Umbilical cord (tissue), 2 donors: ENCODE results near the gene GRID1. TPM values are rescaled to one million over a fixed set of nuclear protein-coding genes. Genes with fewer than 3 reads are reported as not detected.
"Not testable (repeated sequence)": the region's sequence is repeated elsewhere in the genome, so short reads cannot be mapped to it uniquely, and the experiment has no call there.

Source experiments
- DNase-seq: peaks from one replicate; pipeline ENCODE4 v3.0.0-alpha.2; 2015; ENCODE audit warnings: low spot score
- total RNA-seq: library from RNA; depleted of rRNA; stranded (reverse); fragments of >200 nt; gene quantifications from one replicate; pipeline ENCODE4 v1.2.3, GENCODE V29; 2014; ENCODE audit warnings: low replicate concordance; ENCODE audit not compliant: insufficient read depth

The GRID1 gene
- total RNA-seq, 1 donor from 2014 or later: 7.2 TPM

DNA sequence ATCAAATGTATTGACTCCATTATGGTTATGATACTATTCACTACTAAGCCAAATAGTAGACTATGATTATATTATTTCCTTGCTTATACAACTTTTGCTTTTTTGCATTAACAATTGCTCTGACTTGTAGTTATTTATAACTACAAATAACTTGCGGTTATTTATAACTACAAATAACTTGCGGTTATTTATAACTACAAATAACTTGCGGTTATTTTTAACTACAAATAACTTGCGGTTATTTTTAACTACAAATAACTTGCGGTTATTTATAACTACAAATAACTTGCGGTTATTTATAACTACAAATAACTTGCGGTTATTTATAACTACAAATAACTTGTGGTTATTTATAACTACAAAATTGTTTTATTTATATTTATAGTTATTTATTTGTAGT, 436.6 kb downstream of the GRID1 start:
- not testable (repeated sequence) for DNase-seq

DNA sequence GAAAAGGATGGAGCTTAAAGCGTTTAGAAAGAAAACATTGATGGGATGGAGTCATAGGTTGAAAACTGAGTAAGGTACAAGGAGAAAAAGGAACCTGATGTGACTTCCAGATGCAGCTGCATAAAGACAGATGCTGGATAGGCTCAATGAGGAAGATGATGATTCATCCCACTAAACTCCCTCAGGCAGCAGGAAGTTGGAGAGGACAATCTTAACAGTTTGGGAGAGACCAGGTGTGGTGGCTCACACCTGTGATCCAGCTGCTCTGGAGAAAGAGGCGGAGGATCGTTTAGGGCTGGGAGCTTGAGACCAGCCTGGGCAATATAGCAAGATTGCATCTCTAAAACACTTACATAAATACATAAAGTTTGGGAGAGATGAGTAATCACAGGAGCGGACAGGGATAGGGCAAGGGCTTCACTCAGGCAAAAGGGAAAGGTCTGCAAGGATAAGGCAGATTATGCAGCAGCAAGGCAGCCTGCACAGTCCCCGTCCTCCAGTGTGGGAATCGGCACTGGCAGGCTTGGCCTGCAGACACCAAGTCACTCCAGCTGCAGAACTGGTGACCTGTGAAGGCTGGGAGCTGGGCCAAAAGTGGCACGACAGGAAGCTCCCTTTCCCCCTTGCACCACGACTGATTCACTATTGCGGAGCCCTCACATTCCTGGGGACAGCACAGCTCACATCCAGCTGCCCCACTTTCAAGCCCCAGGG, 438.5 kb downstream of the GRID1 start:
- DNase-seq: peak; percentile 59

- no peak for DNase-seq
These were observed 439.6 kb downstream of the GRID1 start for GRCh38 chr10:85926986-85927385.

DNA sequence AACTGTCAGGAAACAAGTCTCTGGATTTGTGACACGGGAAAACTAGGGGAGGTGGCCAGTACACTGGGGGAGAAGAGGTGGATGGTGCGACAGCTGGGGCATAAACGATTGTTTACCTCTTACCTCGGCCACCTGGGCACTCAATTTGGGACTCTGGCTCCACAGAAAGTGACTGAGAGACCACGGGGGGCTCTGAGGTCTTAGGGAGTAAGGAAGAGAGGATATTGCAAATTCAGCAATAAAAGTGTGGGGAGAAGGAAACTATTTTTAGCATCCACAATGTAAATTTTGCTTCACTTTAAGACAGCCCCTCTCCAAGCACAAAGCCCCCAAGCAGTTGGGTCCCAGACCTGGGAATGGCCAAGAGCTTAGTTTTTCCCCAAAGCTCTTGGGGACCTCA, 440.5 kb downstream of the GRID1 start:
- DNase-seq: no peak

- DNase-seq: no peak
These were observed 441.3 kb downstream of the GRID1 start for GRCh38 chr10:85925201-85925750.

- DNase-seq: no peak
These were observed 442.1 kb downstream of the GRID1 start for GRCh38 chr10:85924382-85925102.

DNA sequence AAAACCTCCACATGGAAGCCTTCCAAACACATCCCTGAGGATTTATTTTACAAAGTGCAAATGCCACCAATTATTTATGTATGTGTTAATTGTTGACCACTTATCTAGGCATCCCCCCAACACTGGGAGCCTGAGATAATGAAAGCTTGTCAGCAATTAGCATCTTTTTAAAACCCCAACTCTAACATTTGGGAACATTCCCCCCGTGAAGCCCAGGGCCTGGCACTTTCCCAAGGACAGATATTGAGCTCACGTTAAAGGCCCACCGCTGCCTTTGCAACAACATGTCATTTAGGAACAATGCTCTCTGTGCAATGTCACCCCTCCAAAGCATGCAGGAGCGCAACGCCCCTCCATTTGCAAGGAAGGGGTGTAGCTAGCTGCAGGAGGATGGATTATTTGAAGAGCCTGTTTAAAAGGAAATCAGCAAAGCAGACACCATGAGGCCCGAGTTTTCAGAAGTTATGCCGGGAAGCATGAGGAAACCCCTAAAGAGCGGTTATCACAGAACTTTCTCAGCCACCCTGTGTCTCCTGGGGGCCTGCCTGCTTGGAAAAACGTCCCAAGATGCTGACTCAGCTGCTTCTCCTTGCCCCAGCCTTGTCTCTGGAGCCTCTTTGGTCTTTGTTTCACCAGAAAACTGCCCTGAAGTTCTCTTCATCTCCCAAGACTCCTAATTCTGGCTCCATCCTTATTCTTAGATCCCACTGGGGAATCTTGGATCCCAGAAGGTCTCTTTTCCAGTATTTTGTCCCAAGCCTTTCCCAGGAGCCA, 444.1 kb downstream of the GRID1 start:
- peak; percentile 79 for DNase-seq

- no peak for DNase-seq
These were observed 444.8 kb downstream of the GRID1 start for GRCh38 chr10:85921789-85922188.

DNA sequence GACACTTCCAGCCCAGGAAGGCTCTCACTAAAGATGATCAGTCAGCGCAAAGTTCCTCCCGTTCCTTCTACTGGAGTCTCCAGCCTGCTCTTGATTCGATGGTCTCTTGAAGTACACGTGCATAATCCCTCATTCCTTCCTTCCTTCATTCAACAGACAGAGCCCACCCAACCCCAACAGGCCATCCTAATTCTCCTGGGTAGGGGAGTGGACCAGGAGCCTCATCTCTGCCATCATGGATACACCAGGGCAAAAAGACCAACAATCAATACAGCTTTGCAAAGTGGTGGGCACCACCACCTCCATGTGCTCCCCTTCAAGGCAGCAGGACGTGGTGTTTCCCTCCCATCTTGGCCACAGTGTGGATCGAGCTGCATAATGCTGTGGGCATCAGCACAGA, 446.3 kb downstream of the GRID1 start:
- DNase-seq: no peak

DNA sequence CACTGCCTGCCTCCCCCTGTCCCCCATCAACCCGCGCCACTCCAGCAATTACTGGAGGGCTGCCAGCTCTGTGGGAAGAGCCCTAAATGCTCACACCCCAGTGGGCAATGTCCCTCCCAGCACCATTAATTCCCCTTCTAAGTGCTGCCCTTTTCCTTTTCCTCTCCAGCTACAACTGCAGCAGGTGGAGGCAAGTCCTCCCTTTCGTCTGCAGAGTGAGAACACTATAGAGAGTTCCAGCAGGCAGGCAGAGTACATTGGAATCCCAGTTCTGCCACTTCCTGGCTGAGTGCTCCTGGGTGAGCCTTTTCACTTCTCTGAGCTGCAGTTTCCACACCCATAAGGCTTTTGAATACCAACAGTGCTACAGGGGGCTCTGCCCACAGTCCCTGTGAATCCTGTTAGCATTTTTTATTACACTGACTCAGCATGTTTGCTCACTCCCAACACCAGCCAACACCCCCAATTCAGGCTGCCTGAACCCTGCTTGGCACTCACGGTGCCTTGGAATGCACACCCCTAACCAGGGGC, 447.0 kb downstream of the GRID1 start:
- DNase-seq: peak; percentile 50

GRCh38 chr10:85918371-85918770, 448.2 kb downstream of the GRID1 start:
- no peak for DNase-seq

GRCh38 chr10:85917601-85918000, 449.0 kb downstream of the GRID1 start:
- DNase-seq: no peak

GRCh38 chr10:85916994-85917573, 449.5 kb downstream of the GRID1 start:
- DNase-seq: no peak

GRCh38 chr10:85916286-85916685, 450.3 kb downstream of the GRID1 start:
- peak; percentile 51 for DNase-seq

- no peak for DNase-seq
These were observed 451.2 kb downstream of the GRID1 start for GRCh38 chr10:85915245-85915846.

DNA sequence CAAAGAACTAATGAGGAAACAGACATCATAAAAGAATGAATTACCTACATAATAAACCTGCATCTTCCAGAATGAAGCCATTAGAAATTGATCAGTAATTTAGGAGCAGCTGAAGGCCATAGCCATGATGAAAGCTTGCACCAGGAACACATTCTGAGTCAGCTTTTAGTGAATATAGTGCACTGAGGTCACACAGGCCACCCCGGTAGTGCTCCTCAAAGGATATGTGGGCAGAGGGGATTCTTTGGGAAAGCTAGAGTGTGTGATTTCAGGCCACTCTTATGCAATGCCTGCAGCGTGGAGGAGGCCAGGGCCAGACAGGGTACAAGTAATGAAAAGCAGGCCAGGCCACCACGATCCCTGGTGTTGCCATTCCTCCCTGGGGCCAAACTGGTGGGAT, 451.9 kb downstream of the GRID1 start:
- no peak for DNase-seq

DNA sequence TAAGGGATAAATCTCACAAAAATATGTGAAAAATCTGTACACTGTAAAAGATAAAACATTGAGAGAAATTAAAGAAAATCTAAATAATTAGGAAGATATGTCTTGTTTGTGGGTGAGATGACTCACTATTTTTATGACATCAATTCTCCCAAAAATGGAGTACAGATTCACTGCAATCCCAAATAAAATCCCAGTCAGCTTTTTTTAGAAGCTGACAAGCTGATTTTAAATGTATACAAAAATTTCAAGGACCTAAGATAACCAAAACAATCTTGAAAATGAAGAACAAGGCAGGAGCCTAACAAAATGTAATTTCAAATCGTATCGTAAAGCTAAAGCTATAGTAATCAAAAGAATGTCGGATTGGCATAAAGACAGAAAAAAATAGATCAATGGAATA, 458.1 kb downstream of the GRID1 start:
- peak; percentile 33 for DNase-seq

DNA sequence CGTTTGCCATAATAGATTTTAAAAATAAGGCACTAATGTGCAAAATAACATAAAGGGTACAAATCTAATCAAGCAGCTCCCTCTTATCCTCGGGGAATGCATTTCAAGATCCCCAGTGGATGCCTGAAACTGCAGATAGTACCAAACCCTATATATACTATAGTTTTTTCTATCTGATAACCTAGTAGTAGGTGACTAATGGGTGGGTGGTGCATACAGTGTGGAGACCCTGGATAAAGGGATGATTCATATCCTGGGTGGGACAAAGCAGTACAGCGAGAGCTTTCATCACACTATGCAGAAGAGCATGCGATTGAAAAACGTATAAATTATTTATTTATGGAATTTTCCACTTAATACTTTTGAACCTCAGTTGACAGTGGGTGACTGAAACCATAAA, 464.5 kb downstream of the GRID1 start:
- peak; percentile 83 for DNase-seq

DNA sequence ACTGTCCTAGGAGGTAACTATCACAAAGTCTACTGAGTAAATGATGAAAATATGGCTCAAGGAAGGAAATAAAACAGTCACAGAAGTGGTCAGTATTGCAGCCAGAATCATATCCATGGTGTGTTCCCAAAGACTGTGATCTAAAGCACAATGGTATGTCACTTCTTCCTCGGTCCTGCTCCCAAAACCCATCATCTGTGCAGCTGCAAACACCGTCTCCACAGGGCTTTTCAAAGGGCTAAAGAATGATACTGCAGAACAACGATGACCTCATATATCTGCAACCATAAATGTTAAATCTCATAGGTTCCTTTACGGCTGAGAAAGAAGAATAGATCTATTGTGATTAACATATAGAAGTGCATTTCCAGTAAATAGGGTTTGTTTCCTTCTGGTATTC, 465.0 kb downstream of the GRID1 start:
- DNase-seq: peak; percentile 74

GRCh38 chr10:85900487-85900886, 466.1 kb downstream of the GRID1 start:
- DNase-seq: no peak

DNA sequence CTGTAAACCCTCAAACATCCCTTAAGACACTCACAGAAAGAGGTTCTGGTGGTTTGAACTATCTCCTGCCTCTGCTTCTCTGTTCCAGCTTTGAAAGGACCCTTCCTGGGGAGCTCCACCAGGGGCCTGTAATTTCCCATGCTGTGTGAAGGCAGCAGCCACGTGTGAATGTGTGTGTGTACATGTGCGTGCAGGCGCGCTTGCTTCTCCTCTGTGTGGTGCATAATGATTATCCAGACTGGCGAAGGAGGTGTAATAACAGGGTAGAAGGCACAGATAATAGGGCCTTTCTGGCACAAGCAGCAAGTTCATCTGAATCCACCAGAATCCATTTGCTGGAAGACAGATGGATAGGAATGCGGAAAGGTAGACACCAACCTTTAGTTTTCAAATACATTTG, 466.5 kb downstream of the GRID1 start:
- no peak for DNase-seq
